Spleen (tissue), 11 donors: ENCODE data around the gene TTC23. TPM values are rescaled to one million over a fixed set of nuclear protein-coding genes. Genes with fewer than 3 reads are reported as not detected.

ENCODE experiments used
- DNase-seq: peaks from one replicate; pipeline ENCODE4 v3.0.0-alpha.2; 2020
- H3K27ac ChIP-seq, 8 donors: fragments of 200-600 bp; sonication (generic) in 7 of 8; 1 replicate in 4 of 8; 2 replicates in 4 of 8; pipeline versions ENCODE4 v1.5.0 to v1.8.0; 2016 to 2021; ENCODE audit warnings: inconsistent platforms in 4 of 8, mild to moderate bottlenecking in 4 of 8, moderate library complexity in 1 of 8
- H3K27me3 ChIP-seq, 7 donors: fragments of 200-600 bp; sonication (generic) in 6 of 7; replicated peaks in 1 of 7; 1 replicate in 4 of 7; 2 replicates in 3 of 7; pipeline versions ENCODE4 v1.5.0 to v1.8.0; 2016 to 2021; ENCODE audit warnings: inconsistent platforms in 3 of 7, mild to moderate bottlenecking in 1 of 7
- H3K36me3 ChIP-seq, 6 donors: fragments of 200-600 bp; sonication (generic) in 5 of 6; 1 replicate in 4 of 6; 2 replicates in 2 of 6; pipeline versions ENCODE4 v1.5.0 to v1.8.0; 2016 to 2021; ENCODE audit warnings: inconsistent platforms in 2 of 6
- H3K4me1 ChIP-seq, 6 donors: fragments of 200-600 bp; sonication (generic) in 5 of 6; 1 replicate in 3 of 6; 2 replicates in 3 of 6; pipeline versions ENCODE4 v1.5.0 to v1.8.0; 2016 to 2021; ENCODE audit warnings: inconsistent platforms in 3 of 6
- H3K4me3 ChIP-seq, 8 donors: fragments of 200-600 bp; sonication (generic) in 7 of 8; 1 replicate in 4 of 8; 2 replicates in 4 of 8; pipeline versions ENCODE4 v1.5.0 to v1.8.0; 2016 to 2021; ENCODE audit warnings: inconsistent platforms in 4 of 8, mild to moderate bottlenecking in 4 of 8, moderate library complexity in 2 of 8
- H3K9me3 ChIP-seq, 8 donors: fragments of 200-600 bp; sonication (generic) in 7 of 8; 1 replicate in 4 of 8; 2 replicates in 4 of 8; pipeline versions ENCODE4 v1.5.0 to v1.8.0; 2016 to 2021; ENCODE audit warnings: inconsistent platforms in 4 of 8
- POLR2A ChIP-seq, 3 donors: fragments of 450-650 bp; IDR thresholded peaks; one replicate each; pipeline ENCODE4 v1.5.1; 2017; ENCODE audit warnings: antibody characterized with exemption in 3 of 3, mild to moderate bottlenecking in 1 of 3
- POLR2AphosphoS5 ChIP-seq, 3 donors: sonication (generic); formaldehyde crosslinking; IDR thresholded peaks; one replicate each; pipeline ENCODE4 v1.5.1; 2017; ENCODE audit warnings: antibody characterized with exemption in 3 of 3
- WGBS, 5 donors: extraction: QIAGEN DNeasy Blood & Tissue Kit in 3 of 5; methylation state at CpG; one replicate each; pipeline versions ENCODE4 v1.1.5 to v1.1.7; 2013 to 2018; 5-methylcytosine and 5-hydroxymethylcytosine counted together
- intact Hi-C: fragments of 100-400 bp; cut with DNase I; formaldehyde crosslinking; loops from one replicate; pipeline ENCODE4 v1.15.0; 2023; ENCODE audit warnings: low total_unique reads
- polyA plus RNA-seq, 3 donors: library from polyadenylated mRNA; stranded (reverse); fragments of 200-250 nt; gene quantifications; one replicate each; pipeline ENCODE4 v1.2.1, GENCODE V29; 2013
- total RNA-seq, 7 donors: library from RNA; depleted of rRNA in 3 of 7; stranded (reverse); fragments of >200 nt in 3 of 7; fragmentation: NEBNext Ultra II Directional in 4 of 7; extraction: Animal tissue kit (Norgen Biotek cat#: 25700) in 4 of 7; gene quantifications; one replicate each; pipeline versions ENCODE4 v1.1.0 to v1.2.1, GENCODE V29; 2016 to 2021
- TF ChIP-seq, protein P1 (sequence below), 11 experiments: fragments of 200-600 bp in 7 of 11; fragments of 450-650 bp in 4 of 11; sonication (generic) in 4 of 11; IDR thresholded peaks in 8 of 11; conservative IDR thresholded peaks in 3 of 11; 1 replicate in 7 of 11; 2 replicates in 4 of 11; pipeline versions ENCODE4 v1.4.0 to v1.8.0; 2016 to 2021; ENCODE audit warnings: antibody characterized with exemption in 11 of 11, inconsistent platforms in 4 of 11, mild to moderate bottlenecking in 1 of 11
- donor health status: healthy with polysubstance abuse.
- donor health status: DM: no; HTN: no; CAD: no; lungs with moderate emphysema.
- donor health status: DM: no; HTN: no; CAD: no.
- donor health status: Bipolar disorder and iron deficiency.
- donor health status: healthy.
- donor health status: DM: no; HTN: no; CAD: no.
- donor health status: DM: yes; HTN: yes; CAD: no.

The TTC23 gene
- total and polyA plus RNA-seq, 10 donors, result 3.6 to 17.0 (median 12.0) TPM

DNA sequence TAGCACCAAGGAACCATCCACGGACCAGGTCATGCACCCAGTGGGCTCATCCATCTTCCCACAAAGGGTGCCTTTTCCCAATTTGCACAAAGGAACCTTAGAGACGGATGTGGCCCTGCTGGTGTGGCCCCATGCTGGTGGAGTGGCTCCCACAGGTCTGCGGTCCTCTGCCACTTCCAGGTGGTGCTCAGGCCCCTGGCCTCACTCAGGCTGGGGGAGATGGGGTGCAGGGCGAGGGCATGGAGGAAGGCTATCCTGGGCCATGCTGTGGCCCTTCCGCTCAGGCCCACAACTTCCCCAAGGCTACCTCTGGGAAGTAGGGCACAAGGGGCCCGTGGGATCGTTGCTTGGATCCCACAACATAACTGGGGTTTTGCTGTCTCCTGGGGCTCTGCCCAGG is 149.7 kb downstream of the TTC23 start:
- Histone ChIP-seq H3K36me3 (no peaks in the 10 kb centered on the region), H3K27ac (no peak overlapping the region), H3K9me3 (no peaks in the 10 kb centered on the region), H3K27me3 (peaks cover 0 to 73% (median 43%) of the 10 kb centered on the region in 7 donors), H3K4me1 (peaks cover 3 to 16% (median 10%) of the 10 kb centered on the region in 6 donors), H3K4me3 (no peak overlapping the region)
- no peak for DNase-seq
- WGBS, 5 donors, result 77 to 89% (median 86%) methylated on average over 4 to 7 of the region's 7 CpGs
- no peak for TF ChIP-seq POLR2A (IDR thresholded peaks at IDR 0.05)
- no peak for TF ChIP-seq POLR2AphosphoS5 (IDR thresholded peaks at IDR 0.05)
- TF ChIP-seq, protein P1, sequence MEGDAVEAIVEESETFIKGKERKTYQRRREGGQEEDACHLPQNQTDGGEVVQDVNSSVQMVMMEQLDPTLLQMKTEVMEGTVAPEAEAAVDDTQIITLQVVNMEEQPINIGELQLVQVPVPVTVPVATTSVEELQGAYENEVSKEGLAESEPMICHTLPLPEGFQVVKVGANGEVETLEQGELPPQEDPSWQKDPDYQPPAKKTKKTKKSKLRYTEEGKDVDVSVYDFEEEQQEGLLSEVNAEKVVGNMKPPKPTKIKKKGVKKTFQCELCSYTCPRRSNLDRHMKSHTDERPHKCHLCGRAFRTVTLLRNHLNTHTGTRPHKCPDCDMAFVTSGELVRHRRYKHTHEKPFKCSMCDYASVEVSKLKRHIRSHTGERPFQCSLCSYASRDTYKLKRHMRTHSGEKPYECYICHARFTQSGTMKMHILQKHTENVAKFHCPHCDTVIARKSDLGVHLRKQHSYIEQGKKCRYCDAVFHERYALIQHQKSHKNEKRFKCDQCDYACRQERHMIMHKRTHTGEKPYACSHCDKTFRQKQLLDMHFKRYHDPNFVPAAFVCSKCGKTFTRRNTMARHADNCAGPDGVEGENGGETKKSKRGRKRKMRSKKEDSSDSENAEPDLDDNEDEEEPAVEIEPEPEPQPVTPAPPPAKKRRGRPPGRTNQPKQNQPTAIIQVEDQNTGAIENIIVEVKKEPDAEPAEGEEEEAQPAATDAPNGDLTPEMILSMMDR (IDR thresholded peaks at IDR 0.05 in 8 of 11, conservative IDR thresholded peaks at IDR 0.05 in 3 of 11), result no peak
- intact Hi-C loops, result no loop called here

GRCh38 chr15:99098991-99099390 is 150.4 kb downstream of the TTC23 start:
- TF ChIP-seq POLR2AphosphoS5 (IDR thresholded peaks at IDR 0.05) (no peak), POLR2A (IDR thresholded peaks at IDR 0.05) (no peak)
- TF ChIP-seq, protein P1 (IDR thresholded peaks at IDR 0.05 in 8 of 11, conservative IDR thresholded peaks at IDR 0.05 in 3 of 11), result no peak
- Histone ChIP-seq H3K4me3 (no peak overlapping the region), H3K27me3 (peaks cover 0 to 68% (median 42%) of the 10 kb centered on the region in 7 donors), H3K9me3 (no peaks in the 10 kb centered on the region), H3K36me3 (no peaks in the 10 kb centered on the region), H3K4me1 (peaks cover 3 to 11% (median 9%) of the 10 kb centered on the region in 6 donors), H3K27ac (no peak overlapping the region)
- intact Hi-C loops, result no loop called here
- WGBS, 5 donors, result 57 to 76% (median 72%) methylated on average over 6 of the region's 6 CpGs
- no peak for DNase-seq

DNA sequence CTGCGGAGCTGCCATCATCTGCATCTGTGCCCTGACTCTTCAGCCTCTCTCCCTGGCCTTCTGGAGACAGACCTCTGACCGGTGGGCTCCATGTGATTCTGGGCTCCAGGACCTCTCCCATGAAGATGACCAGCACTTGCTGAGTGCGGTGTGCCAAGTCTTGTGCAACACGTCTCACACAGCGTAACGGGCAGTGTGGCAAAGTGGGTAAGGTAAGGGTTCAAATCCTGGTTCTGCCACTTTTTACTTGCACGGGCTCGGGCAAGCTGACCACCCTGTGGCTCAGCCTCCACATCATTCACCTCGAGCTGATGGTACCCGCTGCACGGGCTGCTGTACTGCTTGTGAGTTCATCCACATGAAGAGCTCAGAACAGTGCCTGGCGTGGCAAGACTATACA is 151.0 kb downstream of the TTC23 start:
- TF ChIP-seq POLR2A (IDR thresholded peaks at IDR 0.05) (no peak), POLR2AphosphoS5 (IDR thresholded peaks at IDR 0.05) (no peak)
- TF ChIP-seq, protein P1 (IDR thresholded peaks at IDR 0.05 in 8 of 11, conservative IDR thresholded peaks at IDR 0.05 in 3 of 11), result no peak
- Histone ChIP-seq H3K27ac (no peak overlapping the region), H3K36me3 (no peaks in the 10 kb centered on the region), H3K4me3 (no peak overlapping the region), H3K27me3 (peaks cover 0 to 62% (median 39%) of the 10 kb centered on the region in 7 donors), H3K9me3 (no peaks in the 10 kb centered on the region), H3K4me1 (peaks cover 3 to 11% (median 9%) of the 10 kb centered on the region in 6 donors)
- intact Hi-C loops, result no loop called here
- WGBS, 5 donors, result 81 to 92% (median 87%) methylated on average over 12 of the region's 12 CpGs
- DNase-seq, result no peak

- no peak overlapping the region for H3K27ac ChIP-seq
- peaks cover 3 to 11% (median 9%) of the 10 kb centered on the region in 6 donors for H3K4me1 ChIP-seq
- H3K36me3 ChIP-seq, result no peaks in the 10 kb centered on the region
- intact Hi-C loops, result no loop called here
- H3K27me3 ChIP-seq, result peaks cover 0 to 55% (median 33%) of the 10 kb centered on the region in 7 donors
- DNase-seq, result no peak
- TF ChIP-seq POLR2AphosphoS5 (IDR thresholded peaks at IDR 0.05) (no peak), POLR2A (IDR thresholded peaks at IDR 0.05) (no peak)
- TF ChIP-seq, protein P1 (IDR thresholded peaks at IDR 0.05 in 8 of 11, conservative IDR thresholded peaks at IDR 0.05 in 3 of 11), result no peak
- H3K9me3 ChIP-seq, result no peaks in the 10 kb centered on the region
- H3K4me3 ChIP-seq, result no peak overlapping the region
- 74 to 86% (median 78%) methylated on average over 14 of the region's 14 CpGs for WGBS, 5 donors
Observed at GRCh38 chr15:99097441-99098410, 151.7 kb downstream of the TTC23 start.
